NCI-H1694 treated with DMSO at 0.1 percent for 48 hours (cell line): ENCODE data around the gene TRAF1.

Experiments used
- DNase-seq: peaks from one replicate; lab custom pipeline; 2025; lab: John Stamatoyannopoulos, UW

The TRAF1 gene

DNA sequence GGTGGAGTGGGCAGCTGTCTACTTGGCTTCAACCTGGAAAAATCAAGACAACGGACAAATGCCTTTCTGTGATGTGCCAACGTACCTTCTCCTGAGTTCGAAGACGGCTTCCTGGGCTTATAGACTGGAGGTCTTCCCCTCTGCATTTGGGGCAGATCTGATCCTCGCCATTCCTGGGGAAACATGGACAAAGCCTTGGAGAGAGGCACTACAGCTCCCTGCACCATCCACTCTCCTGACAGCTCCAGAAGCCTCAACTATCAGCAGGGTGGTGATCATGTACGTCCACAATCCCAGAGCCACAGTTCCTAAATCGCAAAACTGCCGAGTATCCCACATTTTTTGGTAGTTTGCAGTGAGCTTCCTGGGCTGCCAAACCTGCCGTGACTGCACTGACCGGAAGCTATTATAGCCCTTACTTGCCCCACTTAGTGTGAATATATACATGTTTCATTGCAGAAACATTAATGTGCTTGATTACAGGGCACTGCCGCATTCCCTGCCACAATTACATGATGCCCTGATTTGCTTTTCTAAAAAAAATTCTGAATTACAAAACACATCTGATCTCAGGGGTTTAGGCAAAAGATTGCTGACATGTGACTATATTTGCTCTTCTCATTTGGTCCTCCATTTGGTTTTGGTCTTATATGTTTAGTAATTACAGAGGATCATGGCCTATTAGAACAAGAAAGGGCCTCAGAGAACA, 2.8 kb downstream of the TRAF1 start:
- no peak for DNase-seq

GRCh38 chr9:120922404-120923195, 4.0 kb downstream of the TRAF1 start:
- DNase-seq: no peak

DNA sequence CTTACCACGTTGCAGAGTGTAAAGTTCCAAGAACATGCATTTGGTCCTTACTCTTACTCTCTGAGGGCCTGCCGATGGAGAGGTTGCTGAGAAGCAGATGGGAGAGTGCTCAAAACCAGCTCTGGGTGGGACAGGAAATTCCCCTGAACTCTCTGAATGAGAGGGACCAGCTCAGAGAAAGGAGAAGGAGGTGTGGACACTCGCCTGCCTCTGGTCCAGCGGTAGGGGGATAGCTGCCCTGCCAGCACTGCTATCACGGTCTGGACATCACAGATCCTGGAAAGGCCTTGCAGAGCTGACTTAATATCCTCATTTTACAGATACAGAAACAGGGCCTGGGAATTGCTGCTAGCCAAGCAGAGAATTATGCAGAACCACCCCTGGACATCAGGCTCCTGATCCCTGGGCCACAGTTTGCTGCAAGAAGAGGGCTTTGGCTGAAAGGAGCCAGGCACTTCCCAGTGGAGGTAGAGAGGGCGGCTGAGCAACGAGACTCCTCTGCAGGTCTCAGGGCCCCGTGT, 4.9 kb downstream of the TRAF1 start:
- no peak for DNase-seq

DNA sequence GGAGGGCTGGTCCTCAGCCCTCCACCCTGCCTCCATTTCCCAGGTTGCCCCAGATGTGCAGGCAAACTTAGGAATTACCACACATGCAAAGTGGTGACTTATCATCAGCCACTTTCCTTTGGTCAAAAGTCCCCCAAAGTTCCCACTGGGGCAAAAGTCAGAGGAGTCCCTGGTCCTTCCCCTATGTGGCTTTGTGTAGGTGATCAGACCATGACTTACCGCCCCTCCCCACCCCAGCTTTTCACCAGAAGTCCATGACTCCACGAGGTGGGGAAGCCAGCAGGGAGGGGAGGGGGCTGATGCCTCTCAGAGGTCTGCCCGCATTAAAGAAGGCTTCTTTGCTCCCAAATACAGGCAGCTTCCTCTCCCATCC, 5.8 kb downstream of the TRAF1 start:
- no peak for DNase-seq

- DNase-seq: no peak
These were observed 6.5 kb downstream of the TRAF1 start for GRCh38 chr9:120919843-120920805.

DNA sequence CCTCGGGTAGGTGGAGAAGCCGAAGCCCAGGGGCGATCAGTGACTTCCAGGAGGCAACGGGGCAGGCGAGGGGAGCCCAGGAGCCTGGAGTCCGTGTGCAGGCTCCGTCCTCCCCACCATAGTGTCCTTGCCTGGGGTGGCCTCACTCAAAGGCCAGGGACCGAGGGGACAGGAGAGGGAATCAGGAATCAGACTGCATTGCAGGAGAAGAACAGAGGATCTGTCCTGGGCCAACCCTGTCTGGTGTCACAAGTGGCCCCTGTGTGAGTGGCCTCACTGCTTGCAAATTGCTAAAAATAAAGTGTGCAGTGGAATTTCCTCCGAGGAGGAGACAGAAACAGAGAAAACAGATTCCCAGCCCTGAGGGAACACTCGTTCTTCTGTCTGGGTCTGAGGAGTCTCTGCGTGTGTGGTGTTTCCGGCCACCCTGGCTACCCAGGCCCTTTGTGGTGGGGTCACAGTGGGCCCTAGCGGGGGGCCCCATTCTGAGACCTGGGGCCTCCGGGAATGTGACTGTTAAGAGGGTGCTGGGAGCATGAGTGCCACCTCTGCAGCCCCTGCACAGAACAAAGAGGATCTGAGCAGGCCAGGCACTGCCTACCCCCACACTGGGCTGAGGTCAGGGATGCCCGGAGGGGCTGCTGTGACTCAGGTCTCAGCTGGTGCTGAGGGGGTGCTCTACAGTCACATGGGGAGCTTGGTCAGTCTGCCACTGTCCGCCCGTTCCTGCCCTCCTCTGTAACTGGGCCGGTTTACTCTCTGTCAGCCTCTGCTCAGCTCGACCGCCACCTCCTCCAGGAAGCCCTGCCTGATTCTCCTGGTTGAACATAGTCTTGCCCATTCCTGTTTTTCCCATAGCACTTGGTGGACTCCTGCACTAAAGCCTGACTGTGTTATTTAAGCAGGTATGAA, 7.4 kb downstream of the TRAF1 start:
- DNase-seq: no peak

DNA sequence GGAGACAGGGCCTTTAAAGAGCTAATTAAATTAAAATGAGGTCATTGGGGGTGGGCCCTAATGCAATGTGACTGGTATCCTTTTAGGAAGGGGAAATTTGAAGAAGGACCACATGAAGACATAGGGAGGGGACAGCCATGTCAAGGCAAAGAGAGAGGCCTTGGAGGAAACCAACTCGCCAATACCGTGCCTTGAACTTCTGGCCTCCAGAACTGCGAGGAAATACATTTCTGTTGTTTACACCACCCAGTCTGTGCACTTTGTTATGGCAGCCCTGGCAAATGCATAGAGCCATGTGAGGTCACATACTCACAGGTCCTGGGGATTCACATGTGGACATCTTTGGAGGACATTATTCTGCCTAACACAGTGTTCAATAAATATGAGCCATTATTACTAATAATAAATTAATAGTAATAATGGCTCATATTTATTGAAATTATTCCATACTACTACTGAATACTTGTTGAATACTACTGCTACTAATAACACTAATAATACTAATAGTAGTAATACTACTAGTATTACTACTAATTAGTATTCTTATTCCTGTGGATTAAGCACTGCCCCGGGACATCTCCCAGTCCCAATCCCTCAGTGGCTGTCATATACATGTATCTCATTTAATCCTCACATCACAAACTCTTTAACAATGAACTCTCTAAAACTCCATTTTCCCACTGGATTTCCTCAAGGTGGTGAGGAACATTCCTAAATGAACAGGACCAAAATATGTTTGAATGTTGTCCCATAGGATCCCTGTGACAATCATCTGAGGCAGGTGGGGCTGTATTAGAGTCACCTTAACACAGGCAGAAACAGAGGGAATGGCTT, 8.4 kb downstream of the TRAF1 start:
- DNase-seq: no peak

DNA sequence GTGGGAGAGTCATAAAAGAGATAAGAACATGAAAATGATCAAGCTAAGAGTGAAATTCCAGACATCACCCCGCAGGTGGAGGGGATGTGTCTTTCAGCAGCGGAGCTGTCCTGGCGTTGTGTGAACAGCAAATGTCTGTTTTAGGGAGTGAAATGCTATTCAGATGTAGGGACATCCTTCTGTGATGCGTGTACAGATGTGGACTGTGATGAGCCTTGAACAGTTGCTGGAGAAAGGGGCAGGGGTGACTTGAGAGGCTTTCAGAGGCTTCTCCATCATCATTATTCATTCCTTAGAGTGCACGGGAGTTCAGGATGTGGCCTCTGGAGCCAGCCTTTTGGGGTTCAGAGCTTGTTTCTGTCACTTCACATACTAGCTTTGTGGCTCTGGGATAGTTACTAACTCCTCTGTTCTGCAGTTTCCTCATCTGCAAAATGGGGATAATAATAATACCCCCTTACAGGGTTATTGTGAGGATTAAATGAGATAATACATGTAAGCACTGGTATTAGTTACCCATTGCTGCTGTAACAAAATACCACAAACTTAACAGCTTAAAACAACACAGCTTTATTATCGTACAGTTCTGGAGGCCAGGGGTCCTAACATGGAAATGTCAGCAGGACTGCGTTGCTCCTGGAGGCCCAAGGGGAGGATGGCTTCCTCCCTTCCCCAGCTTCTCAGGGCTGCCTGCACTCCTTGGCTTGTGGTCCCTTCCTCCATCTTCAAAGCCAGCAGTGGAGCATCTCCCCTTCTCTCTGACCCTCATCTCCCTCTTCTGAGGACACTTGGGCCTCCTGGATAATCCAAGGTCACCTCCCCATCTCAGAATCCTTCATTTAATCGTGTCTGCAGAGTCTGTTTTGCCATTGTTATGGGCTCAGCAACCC, 9.4 kb downstream of the TRAF1 start:
- DNase-seq: no peak

GRCh38 chr9:120916588-120916987, 10.0 kb downstream of the TRAF1 start:
- peak; percentile 58 for DNase-seq

DNA sequence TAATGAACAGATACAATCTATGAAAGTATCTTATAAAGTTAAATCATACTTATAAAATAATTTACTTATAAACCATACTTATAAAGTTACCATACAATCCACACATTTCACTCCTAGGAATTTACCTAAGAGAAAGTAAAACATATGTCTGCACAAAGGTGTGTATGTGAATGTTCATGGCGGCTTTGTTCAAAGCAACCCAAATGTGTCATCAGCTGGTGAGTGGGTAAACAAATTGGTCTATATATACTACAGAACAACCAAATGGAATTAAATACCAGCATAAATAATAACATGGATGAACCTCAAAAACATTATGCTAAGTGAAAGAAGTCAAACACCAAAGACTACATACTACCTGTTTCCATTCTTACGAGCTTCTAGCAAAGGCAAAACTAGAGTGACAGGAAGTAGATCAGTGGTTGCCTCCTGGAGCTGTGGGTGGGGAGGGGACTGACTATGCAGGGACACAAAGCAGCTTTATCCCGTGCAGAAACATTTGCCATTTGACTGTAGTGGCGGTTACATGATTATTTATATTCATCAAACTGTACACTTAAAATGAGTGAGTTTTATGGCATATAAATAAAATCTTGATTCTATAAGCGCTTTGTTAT, 10.6 kb downstream of the TRAF1 start:
- peak; percentile 14 for DNase-seq

GRCh38 chr9:120914953-120915352, 11.6 kb downstream of the TRAF1 start:
- no peak for DNase-seq

- DNase-seq: no peak
These were observed 12.2 kb downstream of the TRAF1 start for GRCh38 chr9:120914396-120914795.

DNA sequence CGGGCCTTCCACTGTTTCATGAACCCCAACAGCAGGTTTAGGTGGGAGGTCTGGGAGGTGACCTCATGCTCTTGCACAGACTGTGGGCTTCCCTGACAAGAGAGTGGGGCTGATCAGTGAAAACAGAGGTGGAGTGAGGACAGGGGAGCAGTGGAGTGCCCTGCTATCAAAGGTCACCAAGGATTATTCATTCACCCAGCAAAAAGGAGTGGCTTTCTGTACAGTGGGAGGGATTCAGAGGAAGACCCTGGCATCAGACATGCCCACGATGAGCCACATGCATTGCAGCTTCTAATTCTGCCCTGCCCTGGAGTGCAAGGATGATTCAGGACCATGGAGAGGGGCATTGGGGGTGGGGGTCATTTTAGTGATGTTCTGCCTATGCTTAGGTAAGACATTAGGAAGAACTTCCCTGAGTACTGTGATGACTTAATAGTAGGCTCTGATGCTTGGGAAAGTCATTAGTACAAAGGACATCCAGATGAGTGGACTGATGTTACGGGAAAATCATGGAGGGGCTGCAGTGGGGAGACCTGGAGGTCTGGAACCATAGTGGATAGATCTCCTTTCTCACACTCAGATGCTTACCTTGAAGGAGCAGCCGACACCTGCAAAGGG, 12.8 kb downstream of the TRAF1 start:
- DNase-seq: no peak

DNA sequence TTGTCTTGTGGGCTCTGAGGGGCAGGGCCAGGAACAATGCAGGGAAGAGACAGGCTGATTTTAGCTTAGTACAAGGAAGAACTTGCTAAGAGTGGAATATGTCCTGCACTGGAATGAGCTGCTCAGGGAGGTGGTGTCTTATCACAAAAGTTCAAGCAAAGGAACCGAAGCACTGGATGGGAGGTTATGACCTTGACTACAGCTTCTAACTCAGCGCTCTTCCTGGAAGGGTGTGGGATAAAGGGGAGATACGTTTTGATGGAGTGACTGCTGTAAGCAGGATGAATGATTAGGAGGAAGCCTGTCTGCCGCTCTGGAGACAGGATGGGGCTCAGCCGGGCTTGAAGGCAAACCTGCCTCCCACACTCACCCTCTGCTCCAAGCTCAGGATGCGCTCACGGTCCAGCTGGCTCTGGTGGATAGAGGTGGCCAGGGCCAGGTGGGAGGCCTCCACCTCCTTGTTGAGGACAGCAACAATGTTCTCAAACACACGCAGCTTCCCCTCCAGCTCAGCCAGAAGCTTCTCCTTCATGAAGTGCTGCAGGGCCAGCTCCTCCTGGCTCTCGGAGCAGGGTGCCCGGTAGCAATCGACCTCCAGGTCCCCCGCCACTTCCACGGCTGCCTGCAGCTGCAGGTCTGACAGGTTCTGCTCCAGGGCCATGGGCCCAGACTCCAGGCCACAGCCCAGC, 13.5 kb downstream of the TRAF1 start:
- no peak for DNase-seq

DNA sequence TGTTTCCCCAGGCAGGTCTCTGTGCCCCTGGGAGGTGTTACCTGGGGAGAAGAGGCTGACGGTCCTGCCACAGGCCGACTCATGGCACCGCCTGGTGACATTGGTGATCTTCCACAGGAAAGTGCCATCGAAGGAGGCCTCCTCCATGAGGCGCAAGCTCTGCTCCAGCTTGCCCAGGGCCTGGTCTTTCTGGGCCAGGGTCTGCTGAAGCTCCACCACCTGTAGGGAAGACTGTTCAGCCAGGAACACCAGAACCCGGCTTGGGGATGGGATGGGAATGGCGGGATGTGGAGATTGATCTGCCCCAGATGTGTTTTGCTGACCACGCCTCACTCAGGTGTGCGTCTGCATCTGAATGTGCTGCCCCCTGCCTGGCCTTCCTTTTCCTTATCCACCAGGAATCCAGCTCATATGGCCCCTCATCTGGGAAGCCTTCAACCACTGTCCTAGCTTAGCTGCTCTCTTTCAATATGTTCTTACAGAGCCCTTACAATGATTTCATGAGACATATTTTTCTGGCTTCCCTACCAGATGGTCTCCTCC, 15.2 kb downstream of the TRAF1 start:
- no peak for DNase-seq

- DNase-seq: no peak
These were observed 16.0 kb downstream of the TRAF1 start for GRCh38 chr9:120910643-120911042.

- DNase-seq: no peak
These were observed 16.7 kb downstream of the TRAF1 start for GRCh38 chr9:120909904-120910303.
